ENCODE measurements around the gene MTRF1L. TPM values are rescaled to one million over a fixed set of nuclear protein-coding genes. Genes with fewer than 3 reads are reported as not detected.
A peak's percentile ranks its signal among the peaks of the same experiment; 100 is the strongest.

Gene MTRF1L
- total and polyA plus RNA-seq, 2 of the 8 experiments (the other 6 are each of a cell fraction or from before 2014, with no cell fraction given), result 4.5 to 26.5 TPM

- POLR2A ChIA-PET (ENCODE audit: partially characterized antibody), result interaction anchor here (0.6 to 5.5 kb wide), 20 partner anchors 8 to 1408 kb away, joined by 3 to 103 read pairs (median 3); partner anchors contain the start of gene MTRF1L
- 1% methylated on average over 62 of the region's 66 CpGs; no CpG with 5 or more reads in 1 of the 2 experiments for WGBS, 2 experiments (ENCODE audit: extremely low coverage in 1 of 2, insufficient coverage in 1 of 2, insufficient read length in 1 of 2, insufficient replicate concordance in 2 of 2, low coverage in 1 of 2, low lambda C conversion rate in 2 of 2, missing lambda C conversion rate in 1 of 2)
- H3K4me1 ChIP-seq (replicated peaks in 1 of 4; ENCODE audit: control insufficient read depth in 3 of 4, insufficient read depth in 4 of 4, low read length in 3 of 4), result peaks cover 2 to 5% (median 2%) of the 10 kb centered on the region in 4 experiments; a peak in 3 of 7 replicates
- peak; percentile 87 for TF ChIP-seq MAX (IDR thresholded peaks at IDR 0.05)
- no peak; the same call in 1 of the 2 replicates for TF ChIP-seq NRF1 (IDR thresholded peaks at IDR 0.05; ENCODE audit: low read depth, low read length)
- TF ChIP-seq CHD1 (IDR thresholded peaks at IDR 0.05; ENCODE audit: low read depth, low read length), result 0 out of 2 replicates have a peak, but pooled peaks have one; percentile 24
- TF ChIP-seq KDM4A (IDR thresholded peaks at IDR 0.05; ENCODE audit: low read depth, low read length, severe bottlenecking), result peak; percentile 44
- no peak for TF ChIP-seq CBX8 (IDR thresholded peaks at IDR 0.05; ENCODE audit: borderline replicate concordance, low read depth, low read length)
- TF ChIP-seq GABPA (IDR thresholded peaks at IDR 0.05; ENCODE audit: borderline replicate concordance, insufficient read depth, low read length), result no peak
- no peak for TF ChIP-seq RNF2 (IDR thresholded peaks at IDR 0.05; ENCODE audit: borderline replicate concordance, low read depth, low read length, missing control alignments, poor library complexity, severe bottlenecking)
- peak; percentile 85 to 99; a peak in 2 of 4 replicates for TF ChIP-seq HDAC2 (IDR thresholded peaks at IDR 0.05; ENCODE audit: borderline replicate concordance in 1 of 2, low read depth in 2 of 2, low read length in 2 of 2)
- TF ChIP-seq RXRA (IDR thresholded peaks at IDR 0.05; ENCODE audit: insufficient read depth, low read depth, low read length), result no peak
These were observed 19.4 kb downstream of the MTRF1L start, which contains the start of gene FBXO5 for GRCh38 chr6:152982904-152983636. Gene FBXO5 (minus strand): TSS chr6:152983041. CDS start chr6:152982959, 82 bp downstream.

More at GRCh38 chr6:152982904-152983636, 19.4 kb downstream of the MTRF1L start, which contains the start of gene FBXO5:
- H2BK12ac ChIP-seq (ENCODE audit: low read depth, low read length), result no peak within 1 kb of the TSS; the same call in 1 of the 2 replicates
- H3K4me3 ChIP-seq (ENCODE audit: extremely low read depth in 1 of 4, insufficient read depth in 2 of 4, low read depth in 3 of 4, low read length in 4 of 4), result peak within 1 kb of the TSS; percentile 80 to 97 (median 88)
- CTCF ChIA-PET (ENCODE audit: partially characterized antibody), result interaction anchor here (0.8 to 1.3 kb wide), 2 partner anchors 9 to 29 kb away, joined by 4 to 5 read pairs; no protein-coding TSS in a partner anchor
- no peak within 1 kb of the TSS for H2BK20ac ChIP-seq (ENCODE audit: low read length)
- peak within 1 kb of the TSS; percentile 96 for H2BK5ac ChIP-seq (ENCODE audit: low read depth, low read length)
- peak within 1 kb of the TSS; percentile 89 for H3K4ac ChIP-seq (replicated peaks; ENCODE audit: insufficient read length, low read depth, low read length)
- H4K8ac ChIP-seq (ENCODE audit: extremely low read depth, insufficient read depth, low read length), result peak within 1 kb of the TSS; percentile 98
- no peaks in the 10 kb centered on the region for H3K9me3 ChIP-seq (ENCODE audit: insufficient read depth in 2 of 2, low read depth in 1 of 2, low read length in 1 of 2)
- no peak within 1 kb of the TSS for H3K14ac ChIP-seq (ENCODE audit: insufficient read length)
- H2AK5ac ChIP-seq (ENCODE audit: low read depth, low read length), result no peak within 1 kb of the TSS
- FAIRE-seq (no peak), DNase-seq (ENCODE audit: low read depth in 1 of 2, low spot score in 2 of 2) (peak; percentile 94)
- H4K5ac ChIP-seq (ENCODE audit: insufficient read length, low read depth, low read length), result peak within 1 kb of the TSS; percentile 88
- H3K9ac ChIP-seq (replicated peaks in 1 of 4; ENCODE audit: extremely low read depth in 1 of 4, low read depth in 3 of 4, low read length in 3 of 4), result peak within 1 kb of the TSS; percentile 87 to 98 (median 95)
- no peaks in the 10 kb centered on the region for H3K27me3 ChIP-seq (replicated peaks in 1 of 4; ENCODE audit: control insufficient read depth in 3 of 4, extremely low read depth in 1 of 4, insufficient read depth in 3 of 4, low read length in 3 of 4)
- H2AFZ ChIP-seq (ENCODE audit: low read length), result peak within 1 kb of the TSS; percentile 83; the same call in 1 of the 2 replicates
- no peak within 1 kb of the TSS for H2BK120ac ChIP-seq (replicated peaks; ENCODE audit: low read depth, low read length)
- H3K56ac ChIP-seq (replicated peaks; ENCODE audit: insufficient read length, low read depth, low read length), result peak within 1 kb of the TSS; percentile 89
- H4K91ac ChIP-seq (replicated peaks; ENCODE audit: insufficient read length, low read length), result peak within 1 kb of the TSS; percentile 88
- peak within 1 kb of the TSS; percentile 97 for H2BK15ac ChIP-seq (ENCODE audit: low read length)
- no peaks in the 10 kb centered on the region for H3K79me1 ChIP-seq (ENCODE audit: low read depth, low read length)
- H3K36me3 ChIP-seq (ENCODE audit: control insufficient read depth in 2 of 4, insufficient read depth in 4 of 4, low read length in 3 of 4), result peaks cover 0 to 16% (median 2%) of the 10 kb centered on the region in 4 experiments; a peak in 4 of 8 replicates
- peaks cover 44 to 83% of the 10 kb centered on the region in 2 experiments for H3K79me2 ChIP-seq (ENCODE audit: control insufficient read depth in 1 of 2, insufficient read depth in 2 of 2, low read length in 2 of 2)
- no peak within 1 kb of the TSS for H3K23ac ChIP-seq (ENCODE audit: insufficient read length)
- peaks cover 4% of the 10 kb centered on the region in 2 experiments for H4K20me1 ChIP-seq (replicated peaks in 1 of 2; ENCODE audit: control insufficient read depth in 1 of 2, insufficient read depth in 2 of 2, low read length in 2 of 2)
- peak within 1 kb of the TSS; percentile 75 to 95 for H3K4me2 ChIP-seq (ENCODE audit: insufficient read depth in 1 of 2, low read depth in 2 of 2, low read length in 2 of 2)
- H3K23me2 ChIP-seq (ENCODE audit: low read depth, low read length), result peaks cover 5% of the 10 kb centered on the region
- peak within 1 kb of the TSS; percentile 92 for H3K27ac ChIP-seq (ENCODE audit: low read depth, low read length)
- H3K18ac ChIP-seq (ENCODE audit: extremely low read depth, low read length), result peak within 1 kb of the TSS; percentile 84

All from H1 (cell line).